GM13977 (cell line): ENCODE measurements around the gene NARS2.

Experiments
- DNase-seq: peaks from one replicate; pipeline ENCODE4 v3.0.0; 2012; ENCODE audit warnings: low spot score
- CTCF ChIP-seq: IDR thresholded peaks from 2 replicates; pipeline ENCODE4 v1.5.1; 2012; ENCODE audit warnings: mild to moderate bottlenecking, control low read depth; ENCODE audit not compliant: insufficient read depth; ENCODE audit errors: extremely low read depth, missing control alignments
- in situ Hi-C: fragments of 300-500 bp; cut with MboI; formaldehyde crosslinking; loops from one replicate; pipeline ENCODE4 v1.12.0; 2022; ENCODE audit warnings: low sequenced_read_pairs, low pct_unique_long_range_greater_than_20kb, mixed read lengths, inconsistent platforms; ENCODE audit not compliant: unreplicated experiment

The NARS2 gene

GRCh38 chr11:78497293-78497692 is 77.4 kb downstream of the NARS2 start:
- TF ChIP-seq CTCF: no peak
- DNase-seq: no peak
- in situ Hi-C loops: no loop called here

GRCh38 chr11:78493413-78493975 is 81.2 kb downstream of the NARS2 start:
- in situ Hi-C loops: no loop called here
- DNase-seq: no peak
- TF ChIP-seq CTCF: no peak

- DNase-seq: no peak
- TF ChIP-seq CTCF: no peak
- in situ Hi-C loops: no loop called here
Measured at GRCh38 chr11:78492973-78493372, 81.7 kb downstream of the NARS2 start.

- TF ChIP-seq CTCF: no peak
- in situ Hi-C loops: no loop called here
- DNase-seq: no peak
Measured at GRCh38 chr11:78489184-78489583, 85.5 kb downstream of the NARS2 start.

- no peak for TF ChIP-seq CTCF
- in situ Hi-C loops: no loop called here
Measured at GRCh38 chr11:78478536-78478935, 96.1 kb downstream of the NARS2 start.

GRCh38 chr11:78476066-78476465 is 98.6 kb downstream of the NARS2 start:
- no peak for TF ChIP-seq CTCF
- in situ Hi-C loops: no loop called here
- no peak for DNase-seq

More at GRCh38 chr11:78478536-78478935, 96.1 kb downstream of the NARS2 start:
- DNase-seq: no peak

GRCh38 chr11:78474451-78474850 is 100.2 kb downstream of the NARS2 start:
- no peak for TF ChIP-seq CTCF
- DNase-seq: no peak

More at GRCh38 chr11:78474451-78474850, 100.2 kb downstream of the NARS2 start:
- in situ Hi-C loops: no loop called here
